PC-9 (cell line): ENCODE results near the gene SMIM36.

Experiments
- CTCF ChIP-seq: fragments of 200-600 bp; sonication (generic); conservative IDR thresholded peaks from 2 replicates; pipeline ENCODE4 v1.6.1; 2017; ENCODE audit warnings: mixed run types, antibody characterized with exemption, mild to moderate bottlenecking, moderate library complexity
- EZH2 ChIP-seq: fragments of 200-600 bp; sonication (generic); IDR thresholded peaks from 2 replicates; pipeline ENCODE4 v1.8.0; 2017; ENCODE audit warnings: antibody characterized with exemption, low read depth

- no peak for TF ChIP-seq CTCF
- no peak for TF ChIP-seq EZH2
These were observed 56.3 kb downstream of the SMIM36 start for GRCh38 chr17:55454906-55455474.
